Activated CD4-positive, alpha-beta T cell treated with anti-CD3 and anti-CD28 coated beads, Interleukin-2, amount 50 U/mL, for 24 hours (primary cell): ENCODE results near the gene SLC4A1.

ENCODE experiments used
- DNase-seq, 2 donors: peaks; one replicate each; pipeline ENCODE4 v3.0.0-alpha.2; 2020; ENCODE audit warnings: low read depth in 1 of 2, low spot score in 1 of 2

The SLC4A1 gene

GRCh38 chr17:44284024-44284400, 16.1 kb upstream of the SLC4A1 start:
- DNase-seq: no peak

- DNase-seq: no peak
Measured at GRCh38 chr17:44283344-44284023, 15.5 kb upstream of the SLC4A1 start.

GRCh38 chr17:44282264-44282663, 14.3 kb upstream of the SLC4A1 start:
- no peak for DNase-seq

DNA sequence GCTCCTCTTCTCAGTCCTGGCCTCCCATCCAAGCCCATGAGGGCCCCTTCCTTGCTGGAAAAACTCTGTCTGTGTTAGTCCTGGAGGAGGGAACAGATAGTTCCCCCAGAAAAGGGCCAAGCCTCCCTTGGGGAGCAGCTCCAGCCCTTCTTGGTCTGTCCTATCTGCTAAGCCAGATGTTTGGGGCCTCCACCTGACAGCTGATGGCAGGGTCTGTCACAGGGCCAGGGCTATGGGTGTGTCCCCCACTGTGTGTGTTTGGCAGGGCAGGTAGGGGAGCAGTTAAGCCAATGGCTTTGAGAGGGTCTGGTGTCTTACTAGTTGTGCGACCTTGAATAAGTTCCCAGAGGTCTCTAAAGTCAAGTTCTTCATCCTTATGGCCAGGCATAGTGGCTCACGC, 13.6 kb upstream of the SLC4A1 start:
- no peak for DNase-seq

DNA sequence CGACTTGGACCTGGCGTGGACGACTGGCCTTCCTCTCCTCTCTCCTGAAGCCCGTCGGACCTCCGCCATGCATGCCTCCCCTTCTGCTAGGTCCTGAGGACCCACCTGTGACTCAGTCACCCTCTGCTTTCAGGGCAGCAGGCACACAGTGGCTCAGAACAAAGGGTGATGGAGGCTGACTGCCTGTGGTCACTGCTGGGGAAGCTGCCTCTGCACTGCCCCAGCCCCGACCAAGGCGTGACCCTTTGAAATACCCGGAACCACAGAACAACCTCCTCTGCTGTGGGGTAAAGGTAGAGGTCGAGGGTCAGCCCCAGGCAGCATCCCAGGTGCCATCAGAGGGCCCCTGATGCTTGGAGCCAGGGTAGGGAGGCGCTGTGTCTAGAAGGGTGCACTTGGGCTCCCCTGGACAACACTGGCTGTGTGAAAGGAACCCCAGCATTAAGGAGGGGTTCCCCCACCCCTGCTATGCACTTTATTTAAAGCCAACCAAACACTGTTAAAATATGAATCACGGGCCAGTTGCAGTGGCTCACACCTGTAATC, 12.5 kb upstream of the SLC4A1 start:
- no peak for DNase-seq

DNA sequence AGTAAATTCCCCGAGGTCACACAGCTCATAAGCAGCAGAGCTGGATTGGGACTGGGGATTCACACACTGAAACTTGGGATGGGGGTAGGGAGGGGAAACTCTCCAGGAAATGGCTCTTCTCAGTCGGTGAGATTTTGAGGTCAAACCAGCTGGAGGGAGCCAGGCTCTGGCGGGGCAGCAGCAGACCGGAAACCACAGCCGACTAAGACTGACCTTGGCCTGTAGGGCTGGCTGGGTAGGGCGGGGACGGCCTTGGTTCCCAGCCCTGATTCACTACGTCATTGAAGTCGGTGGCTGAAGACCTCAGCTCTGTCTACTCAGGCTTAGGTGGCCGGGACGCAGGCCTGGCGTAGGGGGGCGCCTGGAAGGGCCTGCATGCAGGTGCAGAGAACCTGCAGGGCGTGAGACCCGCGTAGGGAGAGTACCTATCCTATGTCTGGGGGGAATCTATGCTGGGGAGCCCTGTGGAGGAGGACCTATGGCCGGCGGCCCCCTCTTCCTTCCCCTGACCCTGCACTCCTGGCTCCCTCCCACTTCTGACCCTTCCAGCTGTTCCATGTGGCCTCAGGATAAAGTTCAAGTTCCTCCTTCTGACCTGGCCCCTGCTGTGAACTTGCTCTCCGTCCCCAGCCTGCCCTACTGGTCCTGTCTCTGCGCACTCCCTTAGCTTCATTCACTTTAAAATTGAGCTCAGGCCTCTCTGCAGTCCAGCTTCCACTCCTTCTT, 11.9 kb upstream of the SLC4A1 start:
- DNase-seq: no peak

- no peak for DNase-seq
Measured at GRCh38 chr17:44279346-44279665, 11.4 kb upstream of the SLC4A1 start.

DNA sequence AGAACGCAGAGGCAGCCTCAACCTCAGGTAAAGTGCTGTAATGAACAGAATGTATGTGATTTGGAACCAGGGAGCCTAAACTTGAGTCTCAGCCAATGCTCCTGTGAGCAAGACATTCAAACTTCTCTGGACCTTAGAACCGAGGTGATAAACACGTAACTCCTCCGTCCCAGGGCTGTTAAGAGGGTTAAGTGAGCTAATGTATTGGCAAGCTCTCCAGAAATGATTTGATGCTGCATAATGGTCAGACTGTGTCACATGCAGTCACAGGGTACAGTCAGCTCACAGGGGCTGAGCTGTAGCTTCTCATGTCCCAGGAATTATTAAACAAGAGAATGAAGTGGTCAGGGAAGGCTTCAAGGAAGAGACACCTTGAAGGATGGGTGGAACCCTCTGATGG, 10.0 kb upstream of the SLC4A1 start:
- DNase-seq: no peak

GRCh38 chr17:44273607-44274006, 5.7 kb upstream of the SLC4A1 start:
- no peak for DNase-seq

DNA sequence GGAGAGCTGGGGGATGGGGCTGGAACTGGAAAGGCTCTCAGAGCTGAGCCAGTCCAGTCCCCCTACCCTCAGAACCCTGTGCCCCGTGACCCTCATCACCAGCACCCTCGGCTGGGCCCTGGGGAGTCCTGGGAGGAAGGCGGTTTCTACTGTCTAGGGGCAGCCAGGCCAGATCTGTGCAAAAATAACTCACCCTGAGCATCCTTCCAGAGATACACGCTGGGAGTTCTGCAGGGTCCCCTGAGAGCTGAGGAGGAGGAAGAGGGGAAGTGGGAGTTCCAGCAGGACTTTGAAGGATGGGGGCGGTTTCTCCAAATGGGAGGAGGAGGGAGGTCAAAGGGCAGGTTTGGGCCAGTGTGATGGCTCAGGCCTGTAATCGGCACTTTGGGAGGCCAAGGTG, 5.0 kb upstream of the SLC4A1 start:
- DNase-seq: no peak

GRCh38 chr17:44272321-44272951, 4.5 kb upstream of the SLC4A1 start:
- DNase-seq: no peak

DNA sequence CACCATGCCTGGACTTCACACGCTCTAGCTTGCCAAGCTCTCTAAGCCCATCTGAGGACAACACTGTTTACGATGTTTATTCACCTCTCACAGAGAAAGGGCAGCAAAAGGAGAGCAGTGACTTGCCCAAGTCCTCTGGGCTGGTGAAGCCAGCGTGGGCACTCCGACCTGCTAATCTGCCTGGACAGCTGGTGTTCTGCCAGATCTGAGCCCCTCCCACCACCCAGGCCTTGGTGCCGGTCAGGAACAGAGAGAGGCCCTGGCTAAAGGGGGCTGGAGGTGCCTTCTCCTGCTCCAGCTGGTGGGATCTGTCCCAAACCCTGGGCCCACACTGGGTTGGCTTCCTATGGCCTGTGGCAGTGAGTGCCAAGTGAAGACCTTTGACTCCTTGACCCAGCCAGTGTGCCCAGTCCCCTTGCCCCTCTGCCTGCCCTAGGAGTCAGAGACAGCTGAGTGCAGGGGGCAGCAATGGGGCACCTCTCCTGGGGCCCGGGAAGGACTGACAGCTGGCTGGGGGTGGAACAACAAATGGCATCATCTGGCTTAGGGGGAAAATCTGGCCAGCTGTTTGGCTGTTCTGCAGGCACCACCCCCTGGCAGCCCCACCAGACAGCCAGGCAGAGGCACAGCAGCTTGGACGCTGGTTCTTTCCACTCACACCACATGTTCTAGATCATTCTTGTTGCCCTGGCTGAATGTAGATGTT, 1.8 kb upstream of the SLC4A1 start:
- no peak for DNase-seq

- no peak for DNase-seq
Measured at GRCh38 chr17:44268709-44269534, 987 bp upstream of the SLC4A1 start.

DNA sequence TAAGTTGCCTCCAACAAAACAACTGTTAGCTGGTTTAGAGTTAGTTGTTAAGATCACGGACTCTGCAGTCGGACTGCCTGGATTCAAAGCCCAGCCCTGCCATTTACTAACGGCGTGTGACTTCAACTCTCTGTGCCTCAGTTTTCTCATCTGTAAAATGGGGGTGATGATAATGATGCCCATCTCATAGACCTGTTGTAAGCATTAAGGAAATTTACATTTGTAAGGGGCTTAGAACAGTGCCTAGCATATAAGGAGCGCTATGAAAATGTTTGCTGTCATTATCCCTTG, 825 bp downstream of the SLC4A1 start:
- no peak for DNase-seq

- no peak for DNase-seq
Measured at GRCh38 chr17:44266402-44267164, 1.4 kb downstream of the SLC4A1 start.

- no peak for DNase-seq
Measured at GRCh38 chr17:44263345-44263902, 4.5 kb downstream of the SLC4A1 start.

- no peak for DNase-seq
Measured at GRCh38 chr17:44262654-44263225, 5.2 kb downstream of the SLC4A1 start.

DNA sequence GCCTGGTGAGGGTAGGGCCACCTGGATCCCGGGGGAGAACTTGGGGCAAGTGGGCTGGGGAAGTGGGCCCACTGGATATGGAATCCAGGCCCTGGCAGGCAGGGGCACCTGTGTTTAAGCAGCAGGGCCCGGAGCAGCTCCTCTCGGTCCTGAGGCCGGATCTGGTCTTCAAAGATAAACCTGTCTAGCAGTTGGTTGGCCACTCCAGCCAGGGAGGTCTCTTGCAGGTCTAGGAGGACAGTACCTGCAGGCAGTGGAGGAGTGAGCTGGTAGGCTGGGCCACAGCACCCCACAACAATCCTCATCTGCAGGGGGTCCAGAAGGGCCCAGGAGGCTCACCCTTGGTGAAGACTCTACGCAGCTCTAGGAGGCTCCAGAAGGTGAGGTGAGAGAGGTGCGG, 7.6 kb downstream of the SLC4A1 start:
- no peak for DNase-seq

DNA sequence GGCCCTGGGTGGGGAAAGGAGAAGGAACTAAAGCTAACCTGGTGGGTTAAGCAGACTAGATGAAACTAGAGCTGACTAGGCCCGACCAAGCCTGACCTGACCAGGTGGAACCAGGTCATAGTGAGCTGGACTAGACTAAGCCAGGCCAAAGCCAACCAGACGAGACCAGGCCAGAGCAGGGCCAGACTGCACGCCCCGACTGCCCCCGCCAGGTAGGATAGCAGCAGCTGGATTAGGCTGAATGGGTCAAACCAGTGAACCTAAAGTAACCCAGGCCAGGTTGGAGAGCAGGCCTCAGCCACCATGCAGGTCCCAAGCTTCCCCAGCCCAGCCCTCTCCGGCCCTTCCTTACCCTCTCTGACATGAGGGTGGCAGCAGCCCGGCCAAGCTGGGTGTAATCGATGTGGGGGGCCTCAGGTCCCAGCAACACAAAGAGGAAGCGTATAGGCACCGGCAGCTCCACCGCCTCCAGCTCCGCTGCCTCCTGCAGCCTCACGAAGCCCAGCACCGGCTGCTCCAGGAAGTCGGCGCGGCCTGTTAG, 9.1 kb downstream of the SLC4A1 start:
- no peak for DNase-seq
